ENCODE results near the gene EIF2S3B.

Gene EIF2S3B

GRCh38 chr12:10501030-10501429, 4.7 kb upstream of the EIF2S3B start:
- H3K4me3 ChIP-seq (ENCODE audit: low read depth in 1 of 2, low read length in 2 of 2), result no peak overlapping the region
- H3K36me3 ChIP-seq (ENCODE audit: control insufficient read depth in 1 of 2, insufficient read depth in 2 of 2, low read length in 2 of 2), result no peaks in the 10 kb centered on the region
- H3K27ac ChIP-seq (ENCODE audit: low read depth, low read length), result no peak overlapping the region
- no peak overlapping the region for H3K9ac ChIP-seq (ENCODE audit: low read depth in 1 of 2, low read length in 2 of 2)
- H3K4me1 ChIP-seq (ENCODE audit: control insufficient read depth in 1 of 2, insufficient read depth in 2 of 2, low read length in 2 of 2), result no peaks in the 10 kb centered on the region
- no peaks in the 10 kb centered on the region for H3K9me3 ChIP-seq (ENCODE audit: control insufficient read depth in 1 of 2, low read length in 2 of 2)
- H3K27me3 ChIP-seq (ENCODE audit: control insufficient read depth in 1 of 2, insufficient read depth in 2 of 2, low read length in 2 of 2), result no peaks in the 10 kb centered on the region

- no peaks in the 10 kb centered on the region for H3K36me3 ChIP-seq (ENCODE audit: control insufficient read depth in 1 of 2, insufficient read depth in 2 of 2, low read length in 2 of 2)
- H3K4me3 ChIP-seq (ENCODE audit: low read depth in 1 of 2, low read length in 2 of 2), result no peak overlapping the region
- no peak overlapping the region for H3K9ac ChIP-seq (ENCODE audit: low read depth in 1 of 2, low read length in 2 of 2)
- no peaks in the 10 kb centered on the region for H3K27me3 ChIP-seq (ENCODE audit: control insufficient read depth in 1 of 2, insufficient read depth in 2 of 2, low read length in 2 of 2)
- H3K4me1 ChIP-seq (ENCODE audit: control insufficient read depth in 1 of 2, insufficient read depth in 2 of 2, low read length in 2 of 2), result no peaks in the 10 kb centered on the region
- H3K27ac ChIP-seq (ENCODE audit: low read depth, low read length), result no peak overlapping the region
- H3K9me3 ChIP-seq (ENCODE audit: control insufficient read depth in 1 of 2, low read length in 2 of 2), result no peaks in the 10 kb centered on the region
These were observed 2.2 kb upstream of the EIF2S3B start for GRCh38 chr12:10503460-10503859.

- no peak overlapping the region for H3K9ac ChIP-seq (ENCODE audit: low read depth in 1 of 2, low read length in 2 of 2)
- no peak overlapping the region for H3K27ac ChIP-seq (ENCODE audit: low read depth, low read length)
- H3K9me3 ChIP-seq (ENCODE audit: control insufficient read depth in 1 of 2, low read length in 2 of 2), result no peaks in the 10 kb centered on the region
- H3K36me3 ChIP-seq (ENCODE audit: control insufficient read depth in 1 of 2, insufficient read depth in 2 of 2, low read length in 2 of 2), result no peaks in the 10 kb centered on the region
- H3K27me3 ChIP-seq (ENCODE audit: control insufficient read depth in 1 of 2, insufficient read depth in 2 of 2, low read length in 2 of 2), result no peaks in the 10 kb centered on the region
- no peak overlapping the region for H3K4me3 ChIP-seq (ENCODE audit: low read depth in 1 of 2, low read length in 2 of 2)
- no peaks in the 10 kb centered on the region for H3K4me1 ChIP-seq (ENCODE audit: control insufficient read depth in 1 of 2, insufficient read depth in 2 of 2, low read length in 2 of 2)
These were observed 6.2 kb downstream of the EIF2S3B start for GRCh38 chr12:10511756-10512355.

GRCh38 chr12:10512798-10513197, 7.1 kb downstream of the EIF2S3B start:
- Histone ChIP-seq H3K27ac (ENCODE audit: low read depth, low read length) (no peak overlapping the region), H3K4me3 (ENCODE audit: low read depth in 1 of 2, low read length in 2 of 2) (no peak overlapping the region), H3K9ac (ENCODE audit: low read depth in 1 of 2, low read length in 2 of 2) (no peak overlapping the region), H3K27me3 (ENCODE audit: control insufficient read depth in 1 of 2, insufficient read depth in 2 of 2, low read length in 2 of 2) (no peaks in the 10 kb centered on the region), H3K4me1 (ENCODE audit: control insufficient read depth in 1 of 2, insufficient read depth in 2 of 2, low read length in 2 of 2) (no peaks in the 10 kb centered on the region), H3K9me3 (ENCODE audit: control insufficient read depth in 1 of 2, low read length in 2 of 2) (no peaks in the 10 kb centered on the region), H3K36me3 (ENCODE audit: control insufficient read depth in 1 of 2, insufficient read depth in 2 of 2, low read length in 2 of 2) (no peaks in the 10 kb centered on the region)

GRCh38 chr12:10521555-10521954, 15.9 kb downstream of the EIF2S3B start:
- Histone ChIP-seq H3K36me3 (ENCODE audit: control insufficient read depth in 1 of 2, insufficient read depth in 2 of 2, low read length in 2 of 2) (no peaks in the 10 kb centered on the region), H3K9ac (ENCODE audit: low read depth in 1 of 2, low read length in 2 of 2) (no peak overlapping the region), H3K9me3 (ENCODE audit: control insufficient read depth in 1 of 2, low read length in 2 of 2) (no peaks in the 10 kb centered on the region), H3K4me1 (ENCODE audit: control insufficient read depth in 1 of 2, insufficient read depth in 2 of 2, low read length in 2 of 2) (no peaks in the 10 kb centered on the region), H3K27me3 (ENCODE audit: control insufficient read depth in 1 of 2, insufficient read depth in 2 of 2, low read length in 2 of 2) (no peaks in the 10 kb centered on the region), H3K4me3 (ENCODE audit: low read depth in 1 of 2, low read length in 2 of 2) (no peak overlapping the region), H3K27ac (ENCODE audit: low read depth, low read length) (no peak overlapping the region)

GRCh38 chr12:10528174-10528953, 22.7 kb downstream of the EIF2S3B start:
- no peaks in the 10 kb centered on the region for H3K27me3 ChIP-seq (ENCODE audit: control insufficient read depth in 1 of 2, insufficient read depth in 2 of 2, low read length in 2 of 2)
- peaks cover 0 to 5% of the 10 kb centered on the region in 2 donors for H3K4me1 ChIP-seq (ENCODE audit: control insufficient read depth in 1 of 2, insufficient read depth in 2 of 2, low read length in 2 of 2)
- no peak overlapping the region for H3K9ac ChIP-seq (ENCODE audit: low read depth in 1 of 2, low read length in 2 of 2)
- no peak overlapping the region for H3K4me3 ChIP-seq (ENCODE audit: low read depth in 1 of 2, low read length in 2 of 2)
- H3K27ac ChIP-seq (ENCODE audit: low read depth, low read length), result no peak overlapping the region
- H3K9me3 ChIP-seq (ENCODE audit: control insufficient read depth in 1 of 2, low read length in 2 of 2), result no peaks in the 10 kb centered on the region
- no peaks in the 10 kb centered on the region for H3K36me3 ChIP-seq (ENCODE audit: control insufficient read depth in 1 of 2, insufficient read depth in 2 of 2, low read length in 2 of 2)

- H3K27ac ChIP-seq (ENCODE audit: low read depth, low read length), result no peak overlapping the region
- no peaks in the 10 kb centered on the region for H3K36me3 ChIP-seq (ENCODE audit: control insufficient read depth in 1 of 2, insufficient read depth in 2 of 2, low read length in 2 of 2)
- no peak overlapping the region for H3K9ac ChIP-seq (ENCODE audit: low read depth in 1 of 2, low read length in 2 of 2)
- H3K4me1 ChIP-seq (ENCODE audit: control insufficient read depth in 1 of 2, insufficient read depth in 2 of 2, low read length in 2 of 2), result peaks cover 0 to 5% of the 10 kb centered on the region in 2 donors
- H3K9me3 ChIP-seq (ENCODE audit: control insufficient read depth in 1 of 2, low read length in 2 of 2), result no peaks in the 10 kb centered on the region
- H3K4me3 ChIP-seq (ENCODE audit: low read depth in 1 of 2, low read length in 2 of 2), result no peak overlapping the region
- H3K27me3 ChIP-seq (ENCODE audit: control insufficient read depth in 1 of 2, insufficient read depth in 2 of 2, low read length in 2 of 2), result no peaks in the 10 kb centered on the region
These were observed 23.9 kb downstream of the EIF2S3B start for GRCh38 chr12:10529603-10530002.

- Histone ChIP-seq H3K9ac (ENCODE audit: low read depth in 1 of 2, low read length in 2 of 2) (no peak overlapping the region), H3K4me1 (ENCODE audit: control insufficient read depth in 1 of 2, insufficient read depth in 2 of 2, low read length in 2 of 2) (no peaks in the 10 kb centered on the region), H3K9me3 (ENCODE audit: control insufficient read depth in 1 of 2, low read length in 2 of 2) (no peaks in the 10 kb centered on the region), H3K27me3 (ENCODE audit: control insufficient read depth in 1 of 2, insufficient read depth in 2 of 2, low read length in 2 of 2) (no peaks in the 10 kb centered on the region), H3K36me3 (ENCODE audit: control insufficient read depth in 1 of 2, insufficient read depth in 2 of 2, low read length in 2 of 2) (no peaks in the 10 kb centered on the region), H3K27ac (ENCODE audit: low read depth, low read length) (no peak overlapping the region), H3K4me3 (ENCODE audit: low read depth in 1 of 2, low read length in 2 of 2) (no peak overlapping the region)
These were observed 32.0 kb downstream of the EIF2S3B start for GRCh38 chr12:10537721-10538120.

GRCh38 chr12:10540776-10541205, 35.1 kb downstream of the EIF2S3B start:
- H3K4me1 ChIP-seq (ENCODE audit: control insufficient read depth in 1 of 2, insufficient read depth in 2 of 2, low read length in 2 of 2), result no peaks in the 10 kb centered on the region
- no peaks in the 10 kb centered on the region for H3K27me3 ChIP-seq (ENCODE audit: control insufficient read depth in 1 of 2, insufficient read depth in 2 of 2, low read length in 2 of 2)
- H3K36me3 ChIP-seq (ENCODE audit: control insufficient read depth in 1 of 2, insufficient read depth in 2 of 2, low read length in 2 of 2), result no peaks in the 10 kb centered on the region
- no peaks in the 10 kb centered on the region for H3K9me3 ChIP-seq (ENCODE audit: control insufficient read depth in 1 of 2, low read length in 2 of 2)
- H3K9ac ChIP-seq (ENCODE audit: low read depth in 1 of 2, low read length in 2 of 2), result no peak overlapping the region
- H3K27ac ChIP-seq (ENCODE audit: low read depth, low read length), result no peak overlapping the region
- H3K4me3 ChIP-seq (ENCODE audit: low read depth in 1 of 2, low read length in 2 of 2), result no peak overlapping the region

- no peaks in the 10 kb centered on the region for H3K9me3 ChIP-seq (ENCODE audit: control insufficient read depth in 1 of 2, low read length in 2 of 2)
- no peaks in the 10 kb centered on the region for H3K36me3 ChIP-seq (ENCODE audit: control insufficient read depth in 1 of 2, insufficient read depth in 2 of 2, low read length in 2 of 2)
- H3K9ac ChIP-seq (ENCODE audit: low read depth in 1 of 2, low read length in 2 of 2), result no peak overlapping the region
- H3K4me3 ChIP-seq (ENCODE audit: low read depth in 1 of 2, low read length in 2 of 2), result no peak overlapping the region
- no peaks in the 10 kb centered on the region for H3K27me3 ChIP-seq (ENCODE audit: control insufficient read depth in 1 of 2, insufficient read depth in 2 of 2, low read length in 2 of 2)
- H3K4me1 ChIP-seq (ENCODE audit: control insufficient read depth in 1 of 2, insufficient read depth in 2 of 2, low read length in 2 of 2), result no peaks in the 10 kb centered on the region
- H3K27ac ChIP-seq (ENCODE audit: low read depth, low read length), result no peak overlapping the region
These were observed 37.8 kb downstream of the EIF2S3B start for GRCh38 chr12:10543499-10543898.

Data from duodenal mucosa (tissue), 2 donors.